ENCODE data around the gene CTPS2. TPM values are rescaled to one million over a fixed set of nuclear protein-coding genes. Genes with fewer than 3 reads are reported as not detected.
"Not testable (repeated sequence)": the region's sequence is repeated elsewhere in the genome, so short reads cannot be mapped to it uniquely, and the experiment has no call there.

CTPS2 gene
- total RNA-seq, 1 experiment from 2014 or later: 3.8 TPM

- in situ Hi-C loops (cut with HindIII; ENCODE audit: low pct_unique_long_range_greater_than_20kb, low sequenced_read_pairs): no loop called here
- Histone ChIP-seq H3K27me3 (ENCODE audit: control insufficient read depth, insufficient read depth, low read length) (no peaks in the 10 kb centered on the region), H3K4me1 (ENCODE audit: control insufficient read depth, insufficient read depth, low read length) (no peaks in the 10 kb centered on the region), H3K36me3 (ENCODE audit: control insufficient read depth, insufficient read depth, low read length) (no peaks in the 10 kb centered on the region), H3K27ac (ENCODE audit: low read length) (no peak overlapping the region), H3K4me3 (ENCODE audit: low read depth in 2 of 2, low read length in 2 of 2) (no peak overlapping the region), H3K9me3 (ENCODE audit: control insufficient read depth, insufficient read depth, low read depth, low read length) (no peaks in the 10 kb centered on the region)
- DNase-seq (ENCODE audit: low read depth, low spot score) (no peak), ATAC-seq (no peak)
- no TSS peak for BruUV-seq (replicated peaks)
- POLR2A ChIA-PET: no interaction called here
- CTCF ChIA-PET: no interaction called here
- intact Hi-C loops (cut with micrococcal nuclease; ENCODE audit: unreplicated experiment): no loop called here
- TF ChIP-seq TCF7L2 (IDR thresholded peaks at IDR 0.05; ENCODE audit: low read depth, low read length): no peak
- TF ChIP-seq REST (IDR thresholded peaks at IDR 0.05; ENCODE audit: insufficient read depth in 1 of 2, low read depth in 2 of 2, low read length in 1 of 2): no peak
- no peak for TF ChIP-seq CTCF (IDR thresholded peaks at IDR 0.05)
- no peak for TF ChIP-seq POLR2AphosphoS5 (IDR thresholded peaks at IDR 0.05; ENCODE audit: low read depth, low read length)
- TF ChIP-seq SIN3A (IDR thresholded peaks at IDR 0.05; ENCODE audit: borderline replicate concordance, insufficient read depth, low read depth, low read length): no peak
These were observed 100.1 kb downstream of the CTPS2 start for GRCh38 chrX:16612257-16612897.

GRCh38 chrX:16610654-16611053, 101.8 kb downstream of the CTPS2 start:
- H3K27ac ChIP-seq (ENCODE audit: low read length); intact Hi-C loops (cut with micrococcal nuclease; ENCODE audit: unreplicated experiment); H3K27me3 ChIP-seq (ENCODE audit: control insufficient read depth, insufficient read depth, low read length); DNase-seq (ENCODE audit: low read depth, low spot score); POLR2A ChIA-PET; H3K4me1 ChIP-seq (ENCODE audit: control insufficient read depth, insufficient read depth, low read length); H3K36me3 ChIP-seq (ENCODE audit: control insufficient read depth, insufficient read depth, low read length); H3K4me3 ChIP-seq (ENCODE audit: low read depth in 2 of 2, low read length in 2 of 2); H3K9me3 ChIP-seq (ENCODE audit: control insufficient read depth, insufficient read depth, low read depth, low read length); CTCF ChIA-PET; ATAC-seq; in situ Hi-C loops (cut with HindIII; ENCODE audit: low pct_unique_long_range_greater_than_20kb, low sequenced_read_pairs); BruUV-seq (replicated peaks): not testable (repeated sequence)

GRCh38 chrX:16610121-16610621, 102.3 kb downstream of the CTPS2 start:
- no peaks in the 10 kb centered on the region for H3K4me1 ChIP-seq (ENCODE audit: control insufficient read depth, insufficient read depth, low read length)
- DNase-seq (ENCODE audit: low read depth, low spot score): no peak
- ChIA-PET CTCF (no interaction called here), POLR2A (no interaction called here)
- no peaks in the 10 kb centered on the region for H3K9me3 ChIP-seq (ENCODE audit: control insufficient read depth, insufficient read depth, low read depth, low read length)
- in situ Hi-C loops (cut with HindIII; ENCODE audit: low pct_unique_long_range_greater_than_20kb, low sequenced_read_pairs) (no loop called here), intact Hi-C loops (cut with micrococcal nuclease; ENCODE audit: unreplicated experiment) (no loop called here)
- no peak overlapping the region for H3K27ac ChIP-seq (ENCODE audit: low read length)
- H3K4me3 ChIP-seq (ENCODE audit: low read depth in 2 of 2, low read length in 2 of 2): no peak overlapping the region
- BruUV-seq (replicated peaks): no TSS peak
- ATAC-seq: no peak
- no peaks in the 10 kb centered on the region for H3K27me3 ChIP-seq (ENCODE audit: control insufficient read depth, insufficient read depth, low read length)
- TF ChIP-seq CTCF (IDR thresholded peaks at IDR 0.05) (no peak), REST (IDR thresholded peaks at IDR 0.05; ENCODE audit: insufficient read depth in 1 of 2, low read depth in 2 of 2, low read length in 1 of 2) (no peak), TCF7L2 (IDR thresholded peaks at IDR 0.05; ENCODE audit: low read depth, low read length) (no peak), POLR2AphosphoS5 (IDR thresholded peaks at IDR 0.05; ENCODE audit: low read depth, low read length) (no peak), SIN3A (IDR thresholded peaks at IDR 0.05; ENCODE audit: borderline replicate concordance, insufficient read depth, low read depth, low read length) (no peak)
- H3K36me3 ChIP-seq (ENCODE audit: control insufficient read depth, insufficient read depth, low read length): no peaks in the 10 kb centered on the region

Measured in Panc1 (cell line).